Thymus (tissue), 11 donors: ENCODE results near the gene UNC5C. TPM values are rescaled to one million over a fixed set of nuclear protein-coding genes. Genes with fewer than 3 reads are reported as not detected.
"Not testable (repeated sequence)": the region's sequence is repeated elsewhere in the genome, so short reads cannot be mapped to it uniquely, and the experiment has no call there.

Experiments used
- DNase-seq, 9 donors: peaks; one replicate each; pipeline ENCODE4 v3.0.0-alpha.2; 2013; ENCODE audit warnings: low spot score in 9 of 9, low read depth in 6 of 9, missing footprints in 1 of 9
- H3K27ac ChIP-seq, 2 donors: one replicate each; pipeline ENCODE4 v1.5.1; 2013; ENCODE audit warnings: control low read depth in 1 of 2, low read depth in 1 of 2, low read length in 1 of 2, mild to moderate bottlenecking in 1 of 2, moderate library complexity in 1 of 2
- H3K27me3 ChIP-seq, 2 donors: one replicate each; pipeline ENCODE4 v1.5.1; 2013; ENCODE audit warnings: low read length in 1 of 2; ENCODE audit not compliant: control insufficient read depth in 2 of 2, insufficient read depth in 1 of 2
- H3K36me3 ChIP-seq, 2 donors: one replicate each; pipeline ENCODE4 v1.5.1; 2013; ENCODE audit warnings: low read length in 1 of 2, mild to moderate bottlenecking in 1 of 2, moderate library complexity in 1 of 2; ENCODE audit not compliant: control insufficient read depth in 2 of 2, insufficient read depth in 2 of 2
- H3K4me1 ChIP-seq, 2 donors: one replicate each; pipeline ENCODE4 v1.5.1; 2013; ENCODE audit warnings: low read length in 2 of 2; ENCODE audit not compliant: control insufficient read depth in 2 of 2, insufficient read depth in 2 of 2
- H3K4me3 ChIP-seq, 2 donors: one replicate each; pipeline ENCODE4 v1.5.1; 2013; ENCODE audit warnings: low read length in 2 of 2, control low read depth in 1 of 2, mild to moderate bottlenecking in 1 of 2
- H3K9me3 ChIP-seq, 2 donors: one replicate each; pipeline ENCODE4 v1.5.1; 2013; ENCODE audit warnings: low read length in 1 of 2, mild to moderate bottlenecking in 1 of 2; ENCODE audit not compliant: control insufficient read depth in 2 of 2, insufficient read depth in 1 of 2
- WGBS: extraction: QIAGEN DNeasy Blood & Tissue Kit; methylation state at CpG from one replicate; pipeline ENCODE4 v1.1.7; 2013; 5-methylcytosine and 5-hydroxymethylcytosine counted together
- polyA plus RNA-seq: library from polyadenylated mRNA; stranded (reverse); fragments of 200-250 nt; gene quantifications from one replicate; pipeline ENCODE4 v1.2.3, GENCODE V29; 2013
- total RNA-seq: library from RNA; stranded (reverse); fragments of 120-200 nt; gene quantifications from one replicate; pipeline ENCODE4 v1.2.4, GENCODE V29; 2013
- donor health status: healthy.

The UNC5C gene
- total and polyA plus RNA-seq, 2 donors, result 0.98 to 1.8 TPM

- over 99% methylated on average over 4 of the region's 4 CpGs for WGBS
- H3K9me3 ChIP-seq, H3K36me3 ChIP-seq, H3K4me3 ChIP-seq, DNase-seq, H3K4me1 ChIP-seq, H3K27me3 ChIP-seq, H3K27ac ChIP-seq: not testable (repeated sequence)
These were observed 414.8 kb downstream of the UNC5C start for GRCh38 chr4:95134016-95134415.

GRCh38 chr4:95129821-95130311 lies 418.9 kb downstream of the UNC5C start:
- DNase-seq, result peak in 2 of 9 donors; percentile 9 to 47

GRCh38 chr4:95129031-95129430 lies 419.7 kb downstream of the UNC5C start:
- Histone ChIP-seq H3K27ac (no peak overlapping the region), H3K9me3 (peaks cover 0 to 6% of the 10 kb centered on the region in 2 donors), H3K4me3 (no peak overlapping the region), H3K27me3 (no peaks in the 10 kb centered on the region), H3K36me3 (peaks cover 3 to 14% of the 10 kb centered on the region in 2 donors), H3K4me1 (no peaks in the 10 kb centered on the region)
- WGBS, result 93% methylated on average over 4 of the region's 4 CpGs
- DNase-seq, result no peak

More at GRCh38 chr4:95129821-95130311, 418.9 kb downstream of the UNC5C start:
- no peaks in the 10 kb centered on the region for H3K4me1 ChIP-seq
- 31% methylated on average over 7 of the region's 7 CpGs for WGBS
- no peak overlapping the region for H3K4me3 ChIP-seq
- H3K27me3 ChIP-seq, result no peaks in the 10 kb centered on the region
- peaks cover 3 to 14% of the 10 kb centered on the region in 2 donors for H3K36me3 ChIP-seq
- H3K9me3 ChIP-seq, result peaks cover 0 to 6% of the 10 kb centered on the region in 2 donors
- H3K27ac ChIP-seq, result no peak overlapping the region

- WGBS, result 79% methylated on average over 4 of the region's 4 CpGs
- peak in 5 of 9 donors; percentile 3 to 37 (median 14) for DNase-seq
- Histone ChIP-seq H3K4me3 (no peak overlapping the region), H3K4me1 (no peaks in the 10 kb centered on the region), H3K36me3 (peaks cover 3 to 7% of the 10 kb centered on the region in 2 donors), H3K9me3 (no peaks in the 10 kb centered on the region), H3K27me3 (no peaks in the 10 kb centered on the region), H3K27ac (no peak overlapping the region)
These were observed 423.8 kb downstream of the UNC5C start for GRCh38 chr4:95124906-95125504.

GRCh38 chr4:95122001-95122400 lies 426.8 kb downstream of the UNC5C start:
- no peak for DNase-seq
- no peaks in the 10 kb centered on the region for H3K9me3 ChIP-seq
- H3K4me3 ChIP-seq, result no peak overlapping the region
- no peaks in the 10 kb centered on the region for H3K27me3 ChIP-seq
- H3K36me3 ChIP-seq, result peaks cover 3 to 12% of the 10 kb centered on the region in 2 donors
- H3K4me1 ChIP-seq, result no peaks in the 10 kb centered on the region
- H3K27ac ChIP-seq, result no peak overlapping the region
- 90% methylated on average over 9 of the region's 9 CpGs for WGBS

- no peak overlapping the region for H3K27ac ChIP-seq
- H3K36me3 ChIP-seq, result peaks cover 0 to 20% of the 10 kb centered on the region in 2 donors
- 98% methylated on average over 2 of the region's 2 CpGs for WGBS
- H3K9me3 ChIP-seq, result no peaks in the 10 kb centered on the region
- H3K4me1 ChIP-seq, result no peaks in the 10 kb centered on the region
- no peaks in the 10 kb centered on the region for H3K27me3 ChIP-seq
- no peak overlapping the region for H3K4me3 ChIP-seq
- no peak for DNase-seq
These were observed 428.3 kb downstream of the UNC5C start for GRCh38 chr4:95120456-95120855.

GRCh38 chr4:95118497-95118896 lies 430.3 kb downstream of the UNC5C start:
- H3K4me3 ChIP-seq, result no peak overlapping the region
- no peak for DNase-seq
- no peak overlapping the region for H3K27ac ChIP-seq
- WGBS, result 96% methylated on average over 6 of the region's 6 CpGs
- H3K9me3 ChIP-seq, result no peaks in the 10 kb centered on the region
- no peaks in the 10 kb centered on the region for H3K4me1 ChIP-seq
- no peaks in the 10 kb centered on the region for H3K27me3 ChIP-seq
- peaks cover 0 to 21% of the 10 kb centered on the region in 2 donors for H3K36me3 ChIP-seq

- no peak for DNase-seq
- H3K4me1 ChIP-seq, result no peaks in the 10 kb centered on the region
- no peak overlapping the region for H3K27ac ChIP-seq
- no peak overlapping the region for H3K4me3 ChIP-seq
- H3K36me3 ChIP-seq, result peaks cover 0 to 21% of the 10 kb centered on the region in 2 donors
- 91% methylated on average over 3 of the region's 3 CpGs for WGBS
- no peaks in the 10 kb centered on the region for H3K9me3 ChIP-seq
- H3K27me3 ChIP-seq, result no peaks in the 10 kb centered on the region
These were observed 434.3 kb downstream of the UNC5C start for GRCh38 chr4:95114521-95114920.
